Stimulated activated CD8-positive, alpha-beta memory T cell treated with anti-CD3 and anti-CD28 coated beads, Interleukin-7, amount 100 ng/mL, for 1 hour (primary cell): ENCODE data around the gene VCPKMT.

Experiments used
- DNase-seq, 2 donors: peaks; one replicate each; pipeline ENCODE4 v3.0.0-alpha.2; 2020; ENCODE audit warnings: low read depth in 2 of 2

The VCPKMT gene

DNA sequence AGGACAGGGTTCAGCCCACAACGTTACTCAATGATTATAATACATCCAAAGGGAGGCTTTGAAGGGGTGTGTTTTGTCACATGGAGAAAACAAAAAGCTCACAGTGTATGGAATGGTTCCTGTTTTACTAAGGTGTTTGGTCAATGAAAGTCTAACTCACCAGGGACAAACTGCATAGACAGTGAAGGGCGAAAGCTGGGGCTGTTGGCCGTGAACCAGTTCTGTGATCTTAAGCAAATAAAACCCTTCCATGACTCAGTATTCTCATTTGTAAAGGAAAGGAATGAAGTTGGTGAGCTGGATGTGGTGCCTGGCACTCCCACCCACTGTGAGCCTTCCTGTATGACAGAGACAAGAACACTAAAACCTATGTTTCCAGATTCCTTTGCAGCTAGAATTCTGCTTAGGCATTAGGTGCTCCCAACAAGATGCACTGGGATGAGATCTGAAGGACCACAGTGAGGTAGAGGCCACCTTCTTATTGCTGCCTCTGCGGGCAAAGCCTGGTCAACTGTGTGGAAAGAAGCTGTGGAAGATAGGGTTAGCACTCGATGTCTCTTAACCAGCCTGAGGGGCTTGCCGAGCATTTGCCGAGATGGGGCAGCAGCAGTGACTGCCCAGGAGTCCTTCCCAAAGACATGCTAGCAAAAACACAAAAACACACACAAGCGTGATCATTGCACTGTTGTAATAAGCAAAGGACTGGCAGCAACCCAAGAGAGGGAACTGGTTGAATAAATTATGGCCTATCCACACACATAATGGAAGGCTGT lies 48.5 kb downstream of the VCPKMT start:
- no peak for DNase-seq

DNA sequence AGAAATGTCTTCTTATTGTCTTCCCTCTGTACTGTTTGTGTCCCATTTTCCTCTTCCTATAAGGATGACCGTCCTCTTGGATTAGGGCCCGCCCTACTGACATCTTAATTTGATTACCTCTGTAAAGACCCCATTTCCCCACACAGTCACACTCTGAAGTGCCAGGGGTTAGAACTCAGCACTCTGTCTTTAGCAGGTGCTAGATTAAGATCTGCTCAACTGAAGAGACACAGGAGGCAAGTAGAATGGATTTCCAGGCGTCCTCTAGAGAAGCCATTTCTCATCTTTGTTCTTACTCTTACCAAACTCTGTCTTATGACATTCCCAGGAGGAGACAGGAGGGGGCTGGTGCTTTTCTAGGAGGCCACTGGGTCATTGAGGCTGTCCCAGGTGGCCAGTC lies 50.8 kb downstream of the VCPKMT start:
- DNase-seq: no peak

DNA sequence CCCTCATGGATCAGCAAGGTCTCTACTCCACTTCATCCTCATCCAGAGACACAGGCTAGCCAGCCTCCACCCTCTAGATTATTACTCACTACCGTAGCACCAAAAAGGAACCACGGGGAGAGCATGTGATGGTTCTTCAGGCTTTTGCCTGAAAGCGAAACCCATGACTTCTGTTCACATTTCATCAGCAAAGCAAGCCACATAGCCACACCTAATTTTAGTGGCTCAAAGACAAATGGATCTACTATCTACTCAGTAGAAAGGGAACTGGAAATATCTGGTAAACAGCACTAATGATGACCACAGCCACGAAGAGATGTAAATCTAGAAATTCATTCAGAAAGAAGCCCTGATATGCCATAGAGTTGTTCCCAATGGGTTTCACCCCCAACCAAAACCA lies 51.4 kb downstream of the VCPKMT start:
- DNase-seq: no peak

DNA sequence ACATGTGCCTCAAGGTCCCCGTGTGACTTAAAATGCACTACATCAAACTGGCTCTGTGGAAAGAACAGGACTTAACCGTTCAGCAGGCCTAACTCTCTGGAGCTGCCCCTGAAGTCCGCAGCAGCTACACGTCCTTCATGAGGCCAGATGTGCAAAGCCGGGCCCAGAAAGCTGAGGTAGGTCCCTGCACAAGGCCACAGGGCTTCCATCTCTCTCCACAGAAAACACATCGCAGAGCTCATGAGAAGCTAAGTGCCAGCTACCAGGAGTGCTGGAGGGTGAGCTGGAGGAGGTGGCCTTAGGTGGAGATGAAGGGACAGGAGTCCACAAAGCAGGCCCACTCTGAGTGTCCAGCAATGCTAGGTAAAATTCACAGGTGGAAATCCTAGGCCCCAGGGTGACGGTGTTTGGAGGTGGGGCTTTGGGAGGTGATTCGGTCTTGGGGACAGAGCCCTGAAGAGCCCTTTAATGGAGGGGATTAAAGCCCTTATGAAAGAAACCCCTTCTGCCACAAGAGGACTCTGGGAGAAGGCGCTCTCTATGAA lies 52.4 kb downstream of the VCPKMT start:
- no peak for DNase-seq

DNA sequence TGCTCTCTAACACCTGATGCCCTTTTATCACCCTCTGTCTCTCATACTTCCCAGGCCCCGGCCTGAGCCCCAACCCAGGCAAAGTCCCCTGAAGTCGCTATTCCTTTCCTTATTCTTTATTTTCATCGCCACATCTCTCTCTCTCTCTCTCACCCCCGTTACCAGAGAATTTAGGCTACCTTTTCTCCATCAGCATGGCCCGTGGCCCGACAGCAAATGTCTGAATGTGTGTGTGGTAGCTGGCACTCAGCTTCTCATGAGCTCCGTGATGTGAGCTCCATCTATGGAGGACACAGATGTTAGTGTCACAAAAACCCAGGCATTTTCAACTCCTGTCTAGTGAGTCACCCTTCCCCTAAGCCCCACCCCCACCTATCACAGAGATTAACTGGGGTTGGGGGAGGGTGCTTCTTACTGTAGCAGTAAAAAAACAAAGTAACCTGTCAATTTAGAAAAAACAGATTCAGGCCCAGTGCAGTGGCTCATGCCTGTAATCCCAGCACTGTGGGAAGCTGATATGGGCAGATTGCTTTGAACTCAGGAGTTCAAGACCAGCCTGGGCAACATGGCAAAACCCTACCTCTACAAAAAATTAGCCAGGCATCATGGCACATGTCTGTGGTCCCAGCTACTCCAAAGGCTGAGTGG lies 53.8 kb downstream of the VCPKMT start:
- peak in 1 of 2 donors; percentile 50 for DNase-seq

DNA sequence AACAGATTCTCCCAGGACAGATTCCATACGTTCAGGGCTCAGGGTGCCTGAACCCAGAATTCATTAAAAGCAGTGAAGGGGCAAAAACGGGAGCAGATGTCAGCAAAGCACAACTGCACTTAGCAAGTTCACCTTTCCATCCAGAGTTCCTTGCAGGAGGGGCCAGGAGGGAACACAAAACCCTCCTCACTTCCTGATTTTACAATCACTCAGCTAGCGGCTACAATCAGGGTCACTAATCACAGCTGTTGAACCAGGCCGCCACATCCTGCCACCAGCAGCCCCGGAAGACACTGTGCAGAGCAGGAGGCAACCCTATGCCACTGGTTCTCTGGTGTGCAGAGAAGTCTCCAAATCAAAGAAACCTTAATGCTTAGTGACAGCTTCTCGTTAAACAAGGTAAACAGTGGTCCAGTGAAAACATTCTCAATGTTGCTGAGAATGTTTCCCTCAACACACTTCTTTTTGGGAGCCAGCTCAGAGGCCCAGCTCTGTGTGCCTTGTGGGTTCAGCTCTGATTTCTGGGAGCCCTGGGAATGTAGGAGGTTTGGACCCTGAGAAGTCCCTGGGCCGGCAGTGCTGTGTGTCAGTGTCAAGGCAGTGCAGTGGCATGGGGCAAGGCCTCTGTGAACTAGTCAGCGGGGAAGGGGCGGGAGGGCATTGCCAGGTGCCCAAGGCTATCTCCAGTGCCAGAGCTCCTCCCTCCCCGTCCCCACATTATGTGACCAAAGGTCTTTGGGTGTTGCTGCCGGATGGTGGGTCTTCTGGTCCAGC lies 54.5 kb downstream of the VCPKMT start:
- DNase-seq: no peak

DNA sequence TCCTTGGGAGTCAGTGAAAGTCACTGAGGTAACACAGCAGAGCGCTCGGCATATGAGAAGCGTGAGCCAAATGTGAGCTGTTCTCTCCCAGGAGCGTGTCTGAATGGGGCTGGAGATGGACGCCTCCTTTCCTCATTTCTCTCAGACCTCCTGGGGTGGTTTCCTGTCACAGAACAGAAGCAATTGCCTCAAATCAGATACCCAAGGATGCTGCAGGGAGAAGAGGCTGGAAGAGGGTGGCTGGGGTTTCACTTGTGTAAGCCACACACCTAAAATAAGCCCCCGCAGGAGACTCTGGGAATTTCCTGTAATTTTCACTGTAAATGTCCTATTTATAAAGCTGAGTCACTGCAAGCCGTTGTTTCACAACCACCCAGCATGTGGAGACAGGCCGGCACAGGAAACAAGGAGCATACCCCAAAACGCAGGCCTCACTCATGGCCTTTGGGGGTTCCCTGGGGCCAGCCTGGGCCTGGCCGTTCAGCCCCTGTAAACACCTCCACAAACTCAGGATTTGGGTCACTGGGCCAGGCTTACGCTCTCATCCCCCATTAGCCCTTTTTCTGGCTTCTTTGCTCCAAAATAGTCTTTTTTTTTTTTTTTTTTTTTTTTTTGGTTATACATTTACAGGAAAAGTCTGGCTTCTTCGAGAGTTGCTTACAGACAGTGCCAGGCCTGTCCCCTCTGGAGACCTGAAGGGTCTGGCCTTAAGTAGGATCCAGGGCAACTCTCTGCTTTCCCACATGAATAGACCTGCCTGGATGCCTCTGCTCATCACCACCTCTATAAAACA lies 55.3 kb downstream of the VCPKMT start:
- no peak for DNase-seq

DNA sequence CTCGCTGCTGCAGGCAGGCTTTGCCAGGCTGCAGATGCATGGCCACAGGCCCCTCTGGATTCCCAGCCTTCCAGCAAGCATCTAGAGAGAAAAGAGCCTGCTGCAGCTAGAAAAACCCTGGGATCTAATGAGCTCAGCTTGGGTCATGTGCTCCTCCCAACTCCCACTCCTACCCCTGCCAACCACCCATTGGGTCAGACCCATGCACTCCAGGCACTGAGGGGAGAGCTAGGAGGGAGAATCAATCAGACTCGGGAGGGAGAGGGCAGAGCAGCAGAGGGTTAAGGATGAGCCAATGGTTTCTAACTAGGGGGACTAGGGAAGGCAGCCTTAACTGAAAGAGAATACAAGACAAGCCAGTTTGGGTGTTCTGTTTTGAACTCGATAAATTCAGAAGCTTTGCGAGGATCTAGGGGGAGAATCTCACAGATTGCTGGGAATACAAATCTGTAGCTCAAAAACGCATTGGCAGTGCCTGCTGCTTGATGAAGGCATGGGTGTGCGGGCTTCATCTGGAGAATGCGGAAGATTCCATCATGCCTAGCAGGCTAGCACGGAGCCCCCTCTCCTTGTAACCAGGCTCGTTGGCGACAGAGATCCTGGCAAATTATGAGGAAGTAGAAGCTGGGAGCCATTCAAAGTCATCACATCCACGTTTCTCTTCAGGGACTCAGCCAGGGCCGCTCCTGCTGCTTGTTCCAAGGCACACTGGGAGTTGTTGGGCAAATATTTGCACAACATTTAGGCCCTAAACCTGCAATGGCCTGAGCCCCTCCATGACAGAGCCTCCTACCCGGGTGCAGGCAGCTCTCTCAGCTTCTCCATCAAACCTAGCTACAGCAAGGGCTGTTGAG lies 56.4 kb downstream of the VCPKMT start:
- DNase-seq: no peak
